HepG2 (cell line): Measurements from ENCODE around the gene LTK. TPM values are rescaled to one million over a fixed set of nuclear protein-coding genes. Genes with fewer than 3 reads are reported as not detected.

Experiments used
- ATAC-seq: fragments of 200-7000 bp; cut with Tn5 transposase; 3 replicates; pipeline ENCODE4 v1.9.1; 2020; ENCODE audit warnings: mild to moderate bottlenecking, moderate library complexity
- BruUV-seq: library from RNA; stranded (reverse); fragments of 400-500 nt; replicated peaks from 2 replicates; lab custom pipeline; 2021; lab: Mats Ljungman, UMichigan
- CTCF ChIA-PET: fragments of 300-600 bp; formaldehyde crosslinking; extraction: SDS; loops from one replicate; lab custom pipeline; 2021; ENCODE audit warnings: low total read pairs, inconsistent platforms, low intra/inter-chr PET ratio; lab: Yijun Ruan, JAX
- POLR2A ChIA-PET: fragments of 350-600 bp; sonication (Branson Sonifier 250); formaldehyde crosslinking; loops from one replicate; lab custom pipeline; 2020; ENCODE audit warnings: antibody characterized with exemption, inconsistent platforms; lab: Yijun Ruan, JAX
- DNase-seq: peaks from one replicate; pipeline ENCODE4 v3.0.0-alpha.2; 2015; ENCODE audit warnings: low spot score
- FAIRE-seq: peaks from 3 replicates; lab custom pipeline; 2011; peaks lifted over from hg19 to GRCh38; lab: Jason Lieb, UNC
- H2AFZ ChIP-seq: one replicate; pipeline ENCODE4 v1.6.1; 2011; ENCODE audit warnings: low read length, inconsistent platforms
- H3K27ac ChIP-seq: fragments of 300-600 bp; 3 replicates; pipeline ENCODE4 v1.8.0; 2011; ENCODE audit warnings: mixed run types, mild to moderate bottlenecking, mixed read lengths, low read length, inconsistent platforms; ENCODE audit not compliant: insufficient read depth; ENCODE audit errors: extremely low read length
- H3K27me3 ChIP-seq, 2 experiments: fragments of 200-600 bp in 1 of 2; 2 replicates in 1 of 2; 3 replicates in 1 of 2; pipeline versions ENCODE4 v1.6.0 to v1.8.0; 2011; ENCODE audit warnings: low read length in 2 of 2, mild to moderate bottlenecking in 2 of 2, moderate library complexity in 2 of 2, inconsistent platforms in 1 of 2; ENCODE audit not compliant: insufficient read depth in 2 of 2, control insufficient read depth in 1 of 2
- H3K36me3 ChIP-seq, 2 experiments: fragments of 200-600 bp in 1 of 2; replicated peaks in 1 of 2; 2 replicates in 1 of 2; 3 replicates in 1 of 2; pipeline versions ENCODE4 v1.5.1 to v1.8.0; 2011; ENCODE audit warnings: low read length in 2 of 2, inconsistent platforms in 1 of 2; ENCODE audit not compliant: insufficient read depth in 2 of 2, control insufficient read depth in 1 of 2
- H3K4me1 ChIP-seq: 2 replicates; pipeline ENCODE4 v1.5.1; 2012; ENCODE audit warnings: low read length, inconsistent platforms; ENCODE audit not compliant: insufficient read depth
- H3K4me2 ChIP-seq: 2 replicates; pipeline ENCODE4 v1.6.0; 2011; ENCODE audit warnings: low read depth, low read length, inconsistent platforms
- H3K4me3 ChIP-seq, 3 experiments: fragments of 200-600 bp in 1 of 3; sonication (generic), shearing (Covaris generic) in 1 of 3; replicated peaks in 1 of 3; 2 replicates each; pipeline ENCODE4 v1.5.1; 2011 to 2016; ENCODE audit warnings: low read length in 3 of 3, inconsistent platforms in 2 of 3, low read depth in 2 of 3, mild to moderate bottlenecking in 2 of 3, control low read depth in 1 of 3, mixed read lengths in 1 of 3; ENCODE audit not compliant: insufficient read depth in 1 of 3
- H3K79me2 ChIP-seq: one replicate; pipeline ENCODE4 v1.6.1; 2011; ENCODE audit warnings: low read length, inconsistent platforms; ENCODE audit not compliant: insufficient read depth
- H3K9ac ChIP-seq: 2 replicates; pipeline ENCODE4 v1.6.0; 2011; ENCODE audit warnings: mild to moderate bottlenecking, low read depth, low read length, inconsistent platforms; ENCODE audit not compliant: insufficient read depth
- H3K9me3 ChIP-seq: 2 replicates; pipeline ENCODE4 v1.5.1; 2012; ENCODE audit warnings: mild to moderate bottlenecking, low read length
- H4K20me1 ChIP-seq: 2 replicates; pipeline ENCODE4 v1.6.0; 2011; ENCODE audit warnings: inconsistent platforms, mild to moderate bottlenecking, low read length, moderate library complexity; ENCODE audit not compliant: insufficient read depth
- BCLAF1 ChIP-seq: fragments of 450-650 bp; IDR thresholded peaks from 2 replicates; pipeline ENCODE4 v1.6.1; 2017; ENCODE audit warnings: mild to moderate bottlenecking
- CTCF ChIP-seq: sonication (generic); formaldehyde crosslinking; IDR thresholded peaks from 2 replicates; pipeline ENCODE4 v1.5.0; 2020; ENCODE audit warnings: mild to moderate bottlenecking, missing genetic modification reagents, moderate library complexity
- SIX4 ChIP-seq: sonication (generic); formaldehyde crosslinking; IDR thresholded peaks from 2 replicates; pipeline ENCODE4 v1.4.0; 2020; ENCODE audit warnings: missing genetic modification reagents
- SMAD3 ChIP-seq: sonication (generic); formaldehyde crosslinking; IDR thresholded peaks from 2 replicates; pipeline ENCODE4 v1.4.0; 2020; ENCODE audit warnings: missing genetic modification reagents
- STAG1 ChIP-seq: sonication (generic); formaldehyde crosslinking; IDR thresholded peaks from 2 replicates; pipeline ENCODE4 v1.4.0; 2020; ENCODE audit warnings: missing genetic modification reagents
- TAF15 ChIP-seq: fragments of 200-400 bp; formaldehyde crosslinking; IDR thresholded peaks from one replicate; pipeline ENCODE4 v1.6.1; 2018; ENCODE audit warnings: mild to moderate bottlenecking, low read depth, low read length; ENCODE audit not compliant: poor library complexity, severe bottlenecking
- YEATS2 ChIP-seq: sonication (generic); formaldehyde crosslinking; IDR thresholded peaks from 2 replicates; pipeline ENCODE4 v1.4.0; 2020; ENCODE audit warnings: missing genetic modification reagents, borderline replicate concordance
- ZBTB3 ChIP-seq: sonication (generic); formaldehyde crosslinking; IDR thresholded peaks from 2 replicates; pipeline ENCODE4 v1.4.0; 2020; ENCODE audit warnings: low read depth, mild to moderate bottlenecking, moderate library complexity, missing genetic modification reagents, borderline replicate concordance
- ZBTB42 ChIP-seq: sonication (generic); formaldehyde crosslinking; IDR thresholded peaks from 2 replicates; pipeline ENCODE4 v1.5.0; 2020; ENCODE audit warnings: mild to moderate bottlenecking, missing genetic modification reagents
- ZNF317 ChIP-seq: sonication (generic); formaldehyde crosslinking; IDR thresholded peaks from 2 replicates; pipeline ENCODE4 v1.5.0; 2020; ENCODE audit warnings: mild to moderate bottlenecking, missing genetic modification reagents
- ZNF33B ChIP-seq: sonication (generic); formaldehyde crosslinking; IDR thresholded peaks from 2 replicates; pipeline ENCODE4 v1.5.1; 2020; ENCODE audit warnings: mild to moderate bottlenecking, missing genetic modification reagents
- ZNF343 ChIP-seq: sonication (generic); formaldehyde crosslinking; IDR thresholded peaks from 2 replicates; pipeline ENCODE4 v1.4.0; 2020; ENCODE audit warnings: mild to moderate bottlenecking, missing genetic modification reagents
- ZNF660 ChIP-seq: sonication (generic); formaldehyde crosslinking; IDR thresholded peaks from 2 replicates; pipeline ENCODE4 v1.5.1; 2020; ENCODE audit warnings: mild to moderate bottlenecking, low read depth, missing genetic modification reagents, borderline replicate concordance
- WGBS: methylation state at CpG from one replicate; pipeline ENCODE4 v1.1.6; 2017; ENCODE audit warnings: low lambda C conversion rate; 5-methylcytosine and 5-hydroxymethylcytosine counted together
- in situ Hi-C: cut with HindIII; loops from 2 replicates; pipeline ENCODE4 v1.10.0; 2017; ENCODE audit warnings: low pct_unique_long_range_greater_than_20kb; ENCODE audit not compliant: extremely low pct_ligation_motif_present
- intact Hi-C: fragments of 100-400 bp; cut with micrococcal nuclease; formaldehyde crosslinking; loops from one replicate; pipeline ENCODE4 v1.10.0; 2022; ENCODE audit not compliant: unreplicated experiment
- polyA plus RNA-seq, 8 experiments: library from polyadenylated mRNA; depleted of rRNA in 3 of 8; stranded (reverse) in 7 of 8; unstranded in 1 of 8; fragments of >200 nt; fragmentation: Illumina TruSeq in 4 of 8; extraction: Trizol in 4 of 8; gene quantifications; 2 replicates each; pipeline versions ENCODE4 v1.2.1 to v1.2.3, GENCODE V29; 2011 to 2016; ENCODE audit warnings: low read depth in 4 of 8, missing spikeins in 1 of 8, mixed read lengths in 1 of 8; ENCODE audit not compliant: insufficient read depth in 1 of 8
- total RNA-seq, 5 experiments: library from RNA; depleted of rRNA; stranded (reverse); fragments of >200 nt; fragmentation: Illumina TruSeq; extraction: Trizol; gene quantifications; 2 replicates each; pipeline ENCODE4 v1.2.3, GENCODE V29; 2016; ENCODE audit warnings: low read depth in 1 of 5

The LTK gene
- total and polyA plus RNA-seq, 2 of the 13 experiments (the other 11 are each of a cell fraction or from before 2014, with no cell fraction given) = 0.01 TPM; not detected in 1

GRCh38 chr15:41506796-41507341 lies 6.8 kb downstream of the LTK start:
- H3K4me2 ChIP-seq = no peak overlapping the region
- BruUV-seq = no TSS peak
- no peak for DNase-seq
- no peak overlapping the region for H3K4me3 ChIP-seq
- in situ Hi-C loops = no loop called here
- no peaks in the 10 kb centered on the region for H3K79me2 ChIP-seq
- intact Hi-C loops = loop anchor here (5.0 kb wide), 1 partner anchor 40 kb away; no protein-coding TSS in a partner anchor
- FAIRE-seq = no peak
- no peak for TF ChIP-seq ZNF660
- peak; percentile 52 for TF ChIP-seq CTCF (CRISPR knock-in tag)
- peak; percentile 28 for TF ChIP-seq STAG1
- ChIA-PET CTCF (interaction anchor here (1.6 kb wide), 1 partner anchor 41 kb away, joined by 13 read pairs; no protein-coding TSS in a partner anchor), POLR2A (interaction anchor here (1.5 kb wide), 2 partner anchors 11 to 14 kb away, joined by 5 read pairs; no protein-coding TSS in a partner anchor)
- peaks cover 5 to 14% of the 10 kb centered on the region in 2 experiments; a peak in 4 of 5 replicates for H3K36me3 ChIP-seq
- H3K27me3 ChIP-seq = no peaks in the 10 kb centered on the region; a peak in 1 of 5 replicates
- no peak overlapping the region for H3K27ac ChIP-seq
- ATAC-seq = peak; percentile 55
- H4K20me1 ChIP-seq = no peaks in the 10 kb centered on the region
- no peak overlapping the region for H2AFZ ChIP-seq
- no peaks in the 10 kb centered on the region for H3K4me1 ChIP-seq
- H3K9me3 ChIP-seq = no peaks in the 10 kb centered on the region
- H3K9ac ChIP-seq = no peak overlapping the region
- WGBS = 57% methylated on average over 8 of the region's 10 CpGs

GRCh38 chr15:41505776-41506175 lies 7.9 kb downstream of the LTK start:
- ChIA-PET POLR2A (no interaction called here), CTCF (no interaction called here)
- no peak overlapping the region for H3K27ac ChIP-seq
- H2AFZ ChIP-seq = no peak overlapping the region
- no peak overlapping the region for H3K4me3 ChIP-seq
- FAIRE-seq = no peak
- no peak overlapping the region for H3K4me2 ChIP-seq
- no TSS peak for BruUV-seq
- H3K36me3 ChIP-seq = peaks cover 8 to 18% of the 10 kb centered on the region in 2 experiments; a peak in 4 of 5 replicates
- no peak overlapping the region for H3K9ac ChIP-seq
- no peaks in the 10 kb centered on the region for H3K9me3 ChIP-seq
- no peaks in the 10 kb centered on the region for H4K20me1 ChIP-seq
- WGBS = 75% methylated on average over 4 of the region's 4 CpGs
- DNase-seq = no peak
- no peaks in the 10 kb centered on the region; a peak in 1 of 5 replicates for H3K27me3 ChIP-seq
- in situ Hi-C loops (no loop called here), intact Hi-C loops (loop anchor here (5.0 kb wide), 1 partner anchor 38 kb away; no protein-coding TSS in a partner anchor)
- no peaks in the 10 kb centered on the region for H3K79me2 ChIP-seq
- peak; percentile 3; the same call in 1 of the 3 replicates for ATAC-seq
- no peaks in the 10 kb centered on the region for H3K4me1 ChIP-seq
- TF ChIP-seq SIX4 (CRISPR knock-in tag) (no peak), TAF15 (no peak), BCLAF1 (no peak), ZNF343 (CRISPR knock-in tag) (no peak), ZBTB3 (CRISPR knock-in tag) (no peak), ZNF33B (CRISPR knock-in tag) (no peak), ZNF317 (CRISPR knock-in tag) (no peak), ZBTB42 (CRISPR knock-in tag) (no peak), SMAD3 (no peak), YEATS2 (no peak)
